ENCODE measurements around the gene CDC42SE2. TPM values are rescaled to one million over a fixed set of nuclear protein-coding genes. Genes with fewer than 3 reads are reported as not detected.
"Not testable (repeated sequence)": the region's sequence is repeated elsewhere in the genome, so short reads cannot be mapped to it uniquely, and the experiment has no call there.

The CDC42SE2 gene
- total and polyA plus RNA-seq, 2 experiments from 2014 or later, result 24.2 to 36.2 TPM

DNA sequence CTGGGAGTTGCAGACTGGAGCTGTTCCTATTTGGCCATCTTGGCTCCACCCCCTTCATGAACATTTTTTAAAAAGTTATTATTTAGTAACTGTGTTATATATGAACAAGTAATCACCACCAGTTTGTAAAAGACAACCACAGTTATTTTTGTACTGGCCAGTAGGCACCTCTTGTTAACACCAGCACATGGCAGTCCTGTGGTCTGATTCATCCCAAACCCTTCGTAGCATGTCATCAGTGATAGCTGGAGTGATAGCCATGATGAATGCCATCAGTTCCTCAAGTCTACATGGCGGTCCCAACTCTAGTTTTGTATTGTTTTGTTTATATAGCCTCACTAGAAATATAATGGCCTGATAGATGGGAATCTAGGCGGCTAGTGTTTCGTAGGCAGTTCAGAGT is 74.2 kb downstream of the CDC42SE2 start (continued):
- no peak for TF ChIP-seq STAT1 (IDR thresholded peaks at IDR 0.05; ENCODE audit: unreplicated experiment)
- no peak for TF ChIP-seq ZNF114 (CRISPR knock-in tag; IDR thresholded peaks at IDR 0.05)
- TF ChIP-seq EZH2 (IDR thresholded peaks at IDR 0.05; ENCODE audit: low read depth, unreplicated experiment), result no peak
- no peak for TF ChIP-seq JUNB (IDR thresholded peaks at IDR 0.05; ENCODE audit: unreplicated experiment)
- no peak for TF ChIP-seq POLR2AphosphoS5 (IDR thresholded peaks at IDR 0.05; ENCODE audit: low read depth)

DNA sequence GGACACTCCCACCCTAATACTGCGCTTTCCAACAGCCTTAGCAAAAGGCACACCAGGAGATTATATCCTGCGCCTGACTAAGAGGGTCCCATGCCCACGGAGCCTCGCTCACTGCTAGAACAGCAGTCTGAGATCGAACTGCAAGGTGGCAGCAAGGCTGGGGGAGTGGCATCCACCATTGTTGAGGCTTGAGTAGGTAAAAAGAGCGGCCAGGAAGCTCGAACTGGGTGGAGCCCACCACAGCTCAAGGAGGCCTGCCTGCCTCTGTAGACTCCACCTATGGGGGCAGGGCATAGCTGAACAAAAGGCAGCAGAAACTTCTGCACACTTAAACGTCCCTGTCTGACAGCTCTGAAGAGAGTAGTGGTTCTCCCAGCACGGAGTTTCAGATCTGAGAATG is 80.4 kb downstream of the CDC42SE2 start:
- not testable (repeated sequence) for H3F3A ChIP-seq (replicated peaks; ENCODE audit: low read depth); H3K27ac ChIP-seq (ENCODE audit: low read depth); H3K79me2 ChIP-seq (replicated peaks; ENCODE audit: insufficient read depth); H4K20me1 ChIP-seq (replicated peaks; ENCODE audit: insufficient read depth); H3K4me3 Mint-ChIP-seq; H3K4me2 ChIP-seq; H3K4me1 ChIP-seq (ENCODE audit: insufficient read depth); H3K36me3 ChIP-seq (ENCODE audit: insufficient read depth); H3K4me3 ChIP-seq; H2AFZ ChIP-seq; H3K27me3 Mint-ChIP-seq (ENCODE audit: insufficient read depth, low read depth, poor library complexity); ATAC-seq; H3K9me2 ChIP-seq (ENCODE audit: insufficient read depth); H3K4me1 Mint-ChIP-seq; DNase-seq (ENCODE audit: low spot score); H3K27ac Mint-ChIP-seq; H3K27me3 ChIP-seq (ENCODE audit: insufficient read depth)
- Mint-ChIP-seq H3K9me3 (peaks cover 60% of the 10 kb centered on the region), H3K36me3 (ENCODE audit: low read depth) (peaks cover 63% of the 10 kb centered on the region)

DNA sequence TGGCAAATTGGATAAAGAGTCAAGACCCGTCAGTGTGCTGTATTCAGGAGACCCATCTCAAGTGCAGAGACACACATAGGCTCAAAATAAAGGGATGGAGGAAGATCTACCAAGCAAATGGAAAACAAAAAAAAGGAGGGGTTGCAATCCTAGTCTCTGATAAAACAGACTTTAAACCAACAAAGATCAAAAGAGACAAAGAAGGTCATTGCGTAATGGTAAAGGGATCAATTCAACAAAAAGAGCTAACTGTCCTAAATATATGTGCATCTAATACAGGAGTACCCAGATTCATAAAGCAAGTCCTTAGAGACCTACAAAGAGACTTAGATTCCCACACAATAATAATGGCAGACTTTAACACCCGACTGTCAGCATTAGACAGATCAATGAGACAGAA is 82.4 kb downstream of the CDC42SE2 start:
- H3K27me3 Mint-ChIP-seq (ENCODE audit: insufficient read depth, low read depth, poor library complexity); H2AFZ ChIP-seq; DNase-seq (ENCODE audit: low spot score); H3K79me2 ChIP-seq (replicated peaks; ENCODE audit: insufficient read depth); H3K27ac ChIP-seq (ENCODE audit: low read depth); H3K4me1 Mint-ChIP-seq; ATAC-seq; H3K4me3 ChIP-seq; H3K9me2 ChIP-seq (ENCODE audit: insufficient read depth); H3K36me3 ChIP-seq (ENCODE audit: insufficient read depth); H3K27ac Mint-ChIP-seq; H3K4me3 Mint-ChIP-seq; H3F3A ChIP-seq (replicated peaks; ENCODE audit: low read depth); H4K20me1 ChIP-seq (replicated peaks; ENCODE audit: insufficient read depth); H3K4me1 ChIP-seq (ENCODE audit: insufficient read depth); H3K27me3 ChIP-seq (ENCODE audit: insufficient read depth); H3K4me2 ChIP-seq: not testable (repeated sequence)
- peaks cover 47% of the 10 kb centered on the region for H3K36me3 Mint-ChIP-seq (ENCODE audit: low read depth)
- peaks cover 47% of the 10 kb centered on the region for H3K9me3 Mint-ChIP-seq

DNA sequence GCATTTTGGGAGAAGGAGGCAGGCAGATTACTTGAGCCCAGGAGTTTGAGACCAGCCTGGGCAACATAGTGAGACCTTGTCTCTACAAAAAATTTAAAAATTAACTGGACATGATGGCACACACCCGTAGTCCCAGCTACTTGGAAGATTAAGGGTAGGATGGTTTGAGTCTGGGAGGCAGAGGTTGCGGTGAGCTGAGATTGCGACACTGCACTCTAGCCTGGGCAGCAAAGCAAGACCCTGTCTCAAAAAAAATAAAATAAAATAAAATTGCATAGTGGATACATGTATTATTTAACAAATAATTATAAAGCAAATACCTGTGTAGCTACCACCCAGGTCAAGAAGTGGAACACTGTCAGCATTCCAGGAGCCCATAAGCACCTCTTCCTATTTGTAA is 90.1 kb downstream of the CDC42SE2 start:
- Mint-ChIP-seq H3K27me3 (ENCODE audit: insufficient read depth, low read depth, poor library complexity) (peaks cover 2% of the 10 kb centered on the region), H3K4me1 (no peaks in the 10 kb centered on the region; the same call in 2 of the 3 replicates), H3K36me3 (ENCODE audit: low read depth) (no peaks in the 10 kb centered on the region), H3K4me3 (no peak overlapping the region), H3K27ac (no peak overlapping the region), H3K9me3 (no peaks in the 10 kb centered on the region)
- no peaks in the 10 kb centered on the region for H3F3A ChIP-seq (replicated peaks; ENCODE audit: low read depth)
- H3K9me2 ChIP-seq (ENCODE audit: insufficient read depth), result no peaks in the 10 kb centered on the region
- H3K27ac ChIP-seq (ENCODE audit: low read depth), result no peak overlapping the region
- no peak overlapping the region for H2AFZ ChIP-seq
- H3K4me3 ChIP-seq, result no peak overlapping the region
- H3K36me3 ChIP-seq (ENCODE audit: insufficient read depth), result no peaks in the 10 kb centered on the region
- DNase-seq (ENCODE audit: low spot score) (no peak), ATAC-seq (no peak)
- no peaks in the 10 kb centered on the region for H4K20me1 ChIP-seq (replicated peaks; ENCODE audit: insufficient read depth)
- no peaks in the 10 kb centered on the region for H3K4me1 ChIP-seq (ENCODE audit: insufficient read depth)
- H3K4me2 ChIP-seq, result no peak overlapping the region
- H3K79me2 ChIP-seq (replicated peaks; ENCODE audit: insufficient read depth), result no peaks in the 10 kb centered on the region
- no peaks in the 10 kb centered on the region for H3K27me3 ChIP-seq (ENCODE audit: insufficient read depth)
- TF ChIP-seq, protein P1, sequence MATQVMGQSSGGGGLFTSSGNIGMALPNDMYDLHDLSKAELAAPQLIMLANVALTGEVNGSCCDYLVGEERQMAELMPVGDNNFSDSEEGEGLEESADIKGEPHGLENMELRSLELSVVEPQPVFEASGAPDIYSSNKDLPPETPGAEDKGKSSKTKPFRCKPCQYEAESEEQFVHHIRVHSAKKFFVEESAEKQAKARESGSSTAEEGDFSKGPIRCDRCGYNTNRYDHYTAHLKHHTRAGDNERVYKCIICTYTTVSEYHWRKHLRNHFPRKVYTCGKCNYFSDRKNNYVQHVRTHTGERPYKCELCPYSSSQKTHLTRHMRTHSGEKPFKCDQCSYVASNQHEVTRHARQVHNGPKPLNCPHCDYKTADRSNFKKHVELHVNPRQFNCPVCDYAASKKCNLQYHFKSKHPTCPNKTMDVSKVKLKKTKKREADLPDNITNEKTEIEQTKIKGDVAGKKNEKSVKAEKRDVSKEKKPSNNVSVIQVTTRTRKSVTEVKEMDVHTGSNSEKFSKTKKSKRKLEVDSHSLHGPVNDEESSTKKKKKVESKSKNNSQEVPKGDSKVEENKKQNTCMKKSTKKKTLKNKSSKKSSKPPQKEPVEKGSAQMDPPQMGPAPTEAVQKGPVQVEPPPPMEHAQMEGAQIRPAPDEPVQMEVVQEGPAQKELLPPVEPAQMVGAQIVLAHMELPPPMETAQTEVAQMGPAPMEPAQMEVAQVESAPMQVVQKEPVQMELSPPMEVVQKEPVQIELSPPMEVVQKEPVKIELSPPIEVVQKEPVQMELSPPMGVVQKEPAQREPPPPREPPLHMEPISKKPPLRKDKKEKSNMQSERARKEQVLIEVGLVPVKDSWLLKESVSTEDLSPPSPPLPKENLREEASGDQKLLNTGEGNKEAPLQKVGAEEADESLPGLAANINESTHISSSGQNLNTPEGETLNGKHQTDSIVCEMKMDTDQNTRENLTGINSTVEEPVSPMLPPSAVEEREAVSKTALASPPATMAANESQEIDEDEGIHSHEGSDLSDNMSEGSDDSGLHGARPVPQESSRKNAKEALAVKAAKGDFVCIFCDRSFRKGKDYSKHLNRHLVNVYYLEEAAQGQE (IDR thresholded peaks at IDR 0.05; ENCODE audit: unreplicated experiment), result no peak
- TF ChIP-seq, protein P2, sequence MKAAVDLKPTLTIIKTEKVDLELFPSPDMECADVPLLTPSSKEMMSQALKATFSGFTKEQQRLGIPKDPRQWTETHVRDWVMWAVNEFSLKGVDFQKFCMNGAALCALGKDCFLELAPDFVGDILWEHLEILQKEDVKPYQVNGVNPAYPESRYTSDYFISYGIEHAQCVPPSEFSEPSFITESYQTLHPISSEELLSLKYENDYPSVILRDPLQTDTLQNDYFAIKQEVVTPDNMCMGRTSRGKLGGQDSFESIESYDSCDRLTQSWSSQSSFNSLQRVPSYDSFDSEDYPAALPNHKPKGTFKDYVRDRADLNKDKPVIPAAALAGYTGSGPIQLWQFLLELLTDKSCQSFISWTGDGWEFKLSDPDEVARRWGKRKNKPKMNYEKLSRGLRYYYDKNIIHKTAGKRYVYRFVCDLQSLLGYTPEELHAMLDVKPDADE (IDR thresholded peaks at IDR 0.05), result no peak
